H1 (cell line): ENCODE results near the gene HDHD2. TPM values are rescaled to one million over a fixed set of nuclear protein-coding genes. Genes with fewer than 3 reads are reported as not detected.
A peak's percentile ranks its signal among the peaks of the same experiment; 100 is the strongest.

Source experiments
- CTCF ChIA-PET: fragments of 300-600 bp; sonication (Branson Sonifier 250); formaldehyde crosslinking; loops from one replicate; lab custom pipeline; 2021; ENCODE audit not compliant: partially characterized antibody; lab: Charles Lee
- POLR2A ChIA-PET: fragments of 300-600 bp; sonication (Branson Sonifier 250); formaldehyde crosslinking; loops from one replicate; lab custom pipeline; 2021; ENCODE audit warnings: inconsistent platforms; ENCODE audit not compliant: partially characterized antibody; lab: Charles Lee
- DNase-seq, 2 experiments: peaks; one replicate each; pipeline versions ENCODE4 v3.0.0 to v3.0.0-alpha.2; 2010 to 2022; ENCODE audit warnings: low spot score in 2 of 2, low read depth in 1 of 2, mixed read lengths in 1 of 2
- FAIRE-seq: peaks from 2 replicates; lab custom pipeline; 2011; peaks lifted over from hg19 to GRCh38; lab: Jason Lieb, UNC
- H2AFZ ChIP-seq: 2 replicates; pipeline ENCODE4 v1.8.1; 2012; ENCODE audit warnings: low read length, inconsistent platforms
- H2AK5ac ChIP-seq: 2 replicates; pipeline ENCODE4 v1.6.1; 2013; ENCODE audit warnings: low read depth, low read length
- H2BK120ac ChIP-seq: replicated peaks from 2 replicates; pipeline ENCODE3; 2013; ENCODE audit warnings: low read depth, low read length, inconsistent platforms
- H2BK12ac ChIP-seq: 2 replicates; pipeline ENCODE4 v1.6.1; 2013; ENCODE audit warnings: low read depth, low read length
- H2BK15ac ChIP-seq: 2 replicates; pipeline ENCODE4 v1.6.1; 2013; ENCODE audit warnings: low read length
- H2BK20ac ChIP-seq: 2 replicates; pipeline ENCODE4 v1.6.1; 2013; ENCODE audit warnings: low read length
- H2BK5ac ChIP-seq: 2 replicates; pipeline ENCODE4 v1.6.1; 2013; ENCODE audit warnings: low read depth, low read length
- H3K14ac ChIP-seq: 2 replicates; pipeline ENCODE4 v1.6.1; 2013; ENCODE audit warnings: inconsistent platforms; ENCODE audit not compliant: insufficient read length
- H3K18ac ChIP-seq: 2 replicates; pipeline ENCODE4 v1.6.1; 2013; ENCODE audit warnings: low read length; ENCODE audit errors: extremely low read depth
- H3K23ac ChIP-seq: 2 replicates; pipeline ENCODE4 v1.6.1; 2013; ENCODE audit warnings: inconsistent platforms; ENCODE audit not compliant: insufficient read length
- H3K23me2 ChIP-seq: 2 replicates; pipeline ENCODE4 v1.6.1; 2013; ENCODE audit warnings: low read depth, low read length
- H3K27ac ChIP-seq: 2 replicates; pipeline ENCODE4 v1.6.1; 2011; ENCODE audit warnings: low read depth, low read length, inconsistent platforms
- H3K27me3 ChIP-seq, 4 experiments: replicated peaks in 1 of 4; 1 replicate in 1 of 4; 2 replicates in 3 of 4; pipeline versions ENCODE4 v1.6.1 to v1.8.1; 2011 to 2013; ENCODE audit warnings: low read length in 3 of 4, mild to moderate bottlenecking in 3 of 4, inconsistent platforms in 2 of 4, mixed read lengths in 2 of 4, moderate library complexity in 1 of 4; ENCODE audit not compliant: control insufficient read depth in 3 of 4, insufficient read depth in 3 of 4; ENCODE audit errors: extremely low read depth in 1 of 4
- H3K36me3 ChIP-seq, 4 experiments: 2 replicates each; pipeline versions ENCODE4 v1.6.1 to v1.8.1; 2011 to 2013; ENCODE audit warnings: mild to moderate bottlenecking in 4 of 4, low read length in 3 of 4, moderate library complexity in 2 of 4, control low read depth in 1 of 4, inconsistent platforms in 1 of 4; ENCODE audit not compliant: insufficient read depth in 4 of 4, control insufficient read depth in 2 of 4
- H3K4ac ChIP-seq: replicated peaks from 2 replicates; pipeline ENCODE3; 2013; ENCODE audit warnings: low read length, low read depth, mixed read lengths, inconsistent platforms; ENCODE audit not compliant: insufficient read length
- H3K4me1 ChIP-seq, 4 experiments: replicated peaks in 1 of 4; 1 replicate in 1 of 4; 2 replicates in 3 of 4; pipeline versions ENCODE4 v1.6.1 to v1.8.1; 2011 to 2013; ENCODE audit warnings: low read length in 3 of 4, inconsistent platforms in 2 of 4, mixed read lengths in 1 of 4; ENCODE audit not compliant: insufficient read depth in 4 of 4, control insufficient read depth in 3 of 4
- H3K4me2 ChIP-seq, 2 experiments: 2 replicates each; pipeline versions ENCODE4 v1.6.1 to v1.8.1; 2011 to 2013; ENCODE audit warnings: low read depth in 2 of 2, low read length in 2 of 2, control low read depth in 1 of 2, inconsistent platforms in 1 of 2, mild to moderate bottlenecking in 1 of 2; ENCODE audit not compliant: insufficient read depth in 1 of 2
- H3K4me3 ChIP-seq, 4 experiments: fragments of 200-600, 300-600 bp in 1 of 4; sonication (generic), shearing (Covaris generic), sonication (Bioruptor Twin) in 1 of 4; 2 replicates each; pipeline versions ENCODE4 v1.5.1 to v1.8.1; 2011 to 2016; ENCODE audit warnings: low read length in 4 of 4, low read depth in 3 of 4, control low read depth in 2 of 4, inconsistent platforms in 2 of 4, mild to moderate bottlenecking in 2 of 4, mixed read lengths in 1 of 4, moderate library complexity in 1 of 4; ENCODE audit not compliant: insufficient read depth in 2 of 4; ENCODE audit errors: extremely low read depth in 1 of 4
- H3K56ac ChIP-seq: replicated peaks from 2 replicates; pipeline ENCODE3; 2013; ENCODE audit warnings: low read depth, mild to moderate bottlenecking, mixed read lengths, low read length, inconsistent platforms; ENCODE audit not compliant: insufficient read length
- H3K79me1 ChIP-seq: 2 replicates; pipeline ENCODE4 v1.6.1; 2013; ENCODE audit warnings: low read depth, low read length, control low read depth
- H3K79me2 ChIP-seq, 2 experiments: 2 replicates each; pipeline versions ENCODE4 v1.6.1 to v1.8.1; 2012 to 2013; ENCODE audit warnings: low read length in 2 of 2, mild to moderate bottlenecking in 2 of 2, inconsistent platforms in 1 of 2; ENCODE audit not compliant: insufficient read depth in 2 of 2, control insufficient read depth in 1 of 2
- H3K9ac ChIP-seq, 4 experiments: replicated peaks in 1 of 4; 1 replicate in 1 of 4; 2 replicates in 3 of 4; pipeline versions ENCODE4 v1.6.1 to v1.8.1; 2011 to 2013; ENCODE audit warnings: low read depth in 3 of 4, low read length in 3 of 4, control low read depth in 2 of 4, mild to moderate bottlenecking in 2 of 4, moderate library complexity in 2 of 4, inconsistent platforms in 1 of 4; ENCODE audit errors: extremely low read depth in 1 of 4
- H3K9me3 ChIP-seq, 2 experiments: 2 replicates each; pipeline versions ENCODE4 v1.6.1 to v1.8.1; 2012 to 2013; ENCODE audit warnings: mild to moderate bottlenecking in 2 of 2, moderate library complexity in 2 of 2, control low read depth in 1 of 2, inconsistent platforms in 1 of 2, low read depth in 1 of 2, low read length in 1 of 2, mixed read lengths in 1 of 2; ENCODE audit not compliant: insufficient read depth in 2 of 2
- H4K20me1 ChIP-seq, 2 experiments: replicated peaks in 1 of 2; 2 replicates each; pipeline versions ENCODE3 to v1.8.1; 2011 to 2013; ENCODE audit warnings: inconsistent platforms in 2 of 2, low read length in 2 of 2, mild to moderate bottlenecking in 1 of 2; ENCODE audit not compliant: insufficient read depth in 2 of 2, control insufficient read depth in 1 of 2
- H4K5ac ChIP-seq: 2 replicates; pipeline ENCODE4 v1.6.1; 2013; ENCODE audit warnings: low read length, low read depth, mixed read lengths, inconsistent platforms; ENCODE audit not compliant: insufficient read length
- H4K8ac ChIP-seq: 2 replicates; pipeline ENCODE4 v1.8.0; 2013; ENCODE audit warnings: mild to moderate bottlenecking, moderate library complexity, low read length, inconsistent platforms; ENCODE audit not compliant: insufficient read depth; ENCODE audit errors: extremely low read depth
- H4K91ac ChIP-seq: replicated peaks from 2 replicates; pipeline ENCODE3; 2013; ENCODE audit warnings: low read length, mixed read lengths, inconsistent platforms; ENCODE audit not compliant: insufficient read length
- BACH1 ChIP-seq: IDR thresholded peaks from 2 replicates; pipeline ENCODE4 v1.6.1; 2012; ENCODE audit warnings: low read length, improper control_type of control experiment
- CBX5 ChIP-seq: fragments of 300-800, 300-1000 bp; sonication (generic); IDR thresholded peaks from 2 replicates; pipeline ENCODE4 v1.7.1; 2016; ENCODE audit warnings: antibody characterized with exemption, low read length, low read depth
- CHD1 ChIP-seq: IDR thresholded peaks from 2 replicates; pipeline ENCODE4 v1.6.1; 2012; ENCODE audit warnings: low read depth, low read length, improper control_type of control experiment
- HDAC2 ChIP-seq, 2 experiments: fragments of 300-600 bp in 1 of 2; sonication (generic) in 1 of 2; IDR thresholded peaks; 2 replicates each; pipeline ENCODE4 v1.6.1; 2011 to 2012; ENCODE audit warnings: low read depth in 2 of 2, low read length in 2 of 2, mild to moderate bottlenecking in 2 of 2, moderate library complexity in 2 of 2, borderline replicate concordance in 1 of 2, inconsistent platforms in 1 of 2
- KDM1A ChIP-seq: fragments of 200-600, 300-600 bp; sonication (generic); IDR thresholded peaks from 2 replicates; pipeline ENCODE4 v1.7.1; 2016; ENCODE audit warnings: mild to moderate bottlenecking, low read length, borderline replicate concordance
- KDM5A ChIP-seq: fragments of 200-600 bp; IDR thresholded peaks from 2 replicates; pipeline ENCODE4 v1.7.1; 2012; ENCODE audit warnings: mild to moderate bottlenecking, low read length, inconsistent platforms, mixed read lengths
- POLR2AphosphoS5 ChIP-seq: IDR thresholded peaks from 2 replicates; pipeline ENCODE4 v1.6.1; 2011; ENCODE audit warnings: low read depth, low read length
- RAD21 ChIP-seq, 2 experiments: IDR thresholded peaks in 1 of 2; conservative IDR thresholded peaks in 1 of 2; 2 replicates each; pipeline ENCODE4 v1.6.1; 2011; ENCODE audit warnings: low read depth in 2 of 2, low read length in 2 of 2, improper control_type of control experiment in 1 of 2, inconsistent platforms in 1 of 2, mild to moderate bottlenecking in 1 of 2, moderate library complexity in 1 of 2
- SRF ChIP-seq: IDR thresholded peaks from 2 replicates; pipeline ENCODE4 v1.6.1; 2011; ENCODE audit warnings: mild to moderate bottlenecking, low read depth, low read length, moderate library complexity
- SUZ12 ChIP-seq: fragments of 200-600 bp; sonication (generic); IDR thresholded peaks from 2 replicates; pipeline ENCODE4 v1.6.1; 2012; ENCODE audit warnings: mild to moderate bottlenecking, inconsistent platforms, low read length, moderate library complexity, mixed read lengths
- TAF1 ChIP-seq: IDR thresholded peaks from 2 replicates; pipeline ENCODE4 v1.6.1; 2011; ENCODE audit warnings: mild to moderate bottlenecking, low read depth, low read length
- WGBS, 2 experiments: shearing (Covaris generic) in 1 of 2; methylation state at CpG; one replicate each; pipeline versions ENCODE4 v1.1.6 to v1.1.7; 2013 to 2015; ENCODE audit warnings: low lambda C conversion rate in 2 of 2, mixed read lengths in 2 of 2, inconsistent platforms in 1 of 2, low coverage in 1 of 2, missing lambda C conversion rate in 1 of 2; ENCODE audit not compliant: insufficient replicate concordance in 2 of 2, insufficient coverage in 1 of 2, insufficient read length in 1 of 2; ENCODE audit errors: extremely low coverage in 1 of 2, missing lambda C conversion rate in 1 of 2; 5-methylcytosine and 5-hydroxymethylcytosine counted together
- polyA plus RNA-seq, 7 experiments: library from polyadenylated mRNA; depleted of rRNA in 3 of 7; stranded (reverse) in 5 of 7; unstranded in 2 of 7; fragments of >200 nt in 5 of 7; fragments of 200-250 nt in 2 of 7; gene quantifications; 1 replicate in 5 of 7; 2 replicates in 1 of 7; 4 replicates in 1 of 7; pipeline versions ENCODE4 v1.2.1 to v1.2.3, GENCODE V29; 2011 to 2013; ENCODE audit warnings: missing spikeins in 2 of 7, mixed read lengths in 2 of 7
- total RNA-seq: library from RNA; stranded (reverse); fragmentation: NEBNext Ultra II Directional; extraction: Animal tissue kit (Norgen Biotek cat#: 25700); gene quantifications from 2 replicates; pipeline ENCODE4 v1.2.1, GENCODE V29; 2021
- TF ChIP-seq, protein P1 (sequence below): IDR thresholded peaks from 2 replicates; pipeline ENCODE4 v1.6.1; 2012; ENCODE audit warnings: inconsistent platforms

Gene HDHD2
- total and polyA plus RNA-seq, 2 of the 8 experiments (the other 6 are each of a cell fraction or from before 2014, with no cell fraction given) = 16.7 to 42.7 TPM

- no peak overlapping the region for H3K9ac ChIP-seq
- no peaks in the 10 kb centered on the region for H3K23me2 ChIP-seq
- peak overlapping the region; percentile 84; the same call in 1 of the 2 replicates for H2BK12ac ChIP-seq
- H2AK5ac ChIP-seq = no peak overlapping the region
- no peak overlapping the region; the same call in 1 of the 2 replicates for H2AFZ ChIP-seq
- H2BK120ac ChIP-seq = no peak overlapping the region
- POLR2A ChIA-PET = interaction anchor here (1.1 kb wide), 1 partner anchor 163 kb away, joined by 3 read pairs; no protein-coding TSS in a partner anchor
- no peaks in the 10 kb centered on the region for H3K9me3 ChIP-seq
- no peaks in the 10 kb centered on the region for H4K20me1 ChIP-seq
- H3K4me3 ChIP-seq = no peak overlapping the region
- no peaks in the 10 kb centered on the region for H3K79me2 ChIP-seq
- CTCF ChIA-PET = interaction anchor here (0.6 to 2.7 kb wide), 12 partner anchors 11 to 417 kb away, joined by 3 to 6 read pairs (median 3); no protein-coding TSS in a partner anchor
- no peak overlapping the region for H3K56ac ChIP-seq
- DNase-seq (no peak), FAIRE-seq (peak; percentile 45)
- H3K4me2 ChIP-seq = no peak overlapping the region
- no peak overlapping the region for H3K18ac ChIP-seq
- no peak overlapping the region for H2BK5ac ChIP-seq
- no peak overlapping the region for H4K5ac ChIP-seq
- WGBS, 2 experiments = 73% methylated on average over 13 of the region's 13 CpGs; no CpG with 5 or more reads in 1 of the 2 experiments
- H3K14ac ChIP-seq = no peak overlapping the region
- no peak overlapping the region for H4K8ac ChIP-seq
- H3K23ac ChIP-seq = no peak overlapping the region
- H2BK20ac ChIP-seq = 0 out of 2 replicates have a peak overlapping the region, but pooled peaks have one; percentile 10
- no peak overlapping the region for H3K27ac ChIP-seq
- 0 out of 8 replicates have a peak, but pooled peaks cover 0 to 2% (median 0%) of the 10 kb centered on the region in 4 experiments for H3K36me3 ChIP-seq
- H3K79me1 ChIP-seq = no peaks in the 10 kb centered on the region
- H2BK15ac ChIP-seq = no peak overlapping the region
- peaks cover 0 to 4% (median 3%) of the 10 kb centered on the region in 4 experiments; a peak in 6 of 7 replicates for H3K4me1 ChIP-seq
- no peaks in the 10 kb centered on the region for H3K27me3 ChIP-seq
- no peak overlapping the region for H3K4ac ChIP-seq
- no peak overlapping the region for H4K91ac ChIP-seq
- TF ChIP-seq TAF1 (no peak), SRF (no peak), HDAC2 (IDR thresholded peaks at IDR 0.05; ENCODE audit: borderline replicate concordance in 1 of 2, low read depth in 2 of 2, low read length in 2 of 2) (no peak), KDM1A (no peak), BACH1 (no peak), CBX5 (no peak), RAD21 (IDR thresholded peaks at IDR 0.05 in 1 of 2, conservative IDR thresholded peaks at IDR 0.05 in 1 of 2; ENCODE audit: low read depth in 2 of 2, low read length in 2 of 2) (no peak), POLR2AphosphoS5 (no peak), SUZ12 (no peak), CHD1 (no peak), KDM5A (no peak)
- TF ChIP-seq, protein P1, sequence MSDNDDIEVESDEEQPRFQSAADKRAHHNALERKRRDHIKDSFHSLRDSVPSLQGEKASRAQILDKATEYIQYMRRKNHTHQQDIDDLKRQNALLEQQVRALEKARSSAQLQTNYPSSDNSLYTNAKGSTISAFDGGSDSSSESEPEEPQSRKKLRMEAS = no peak
Observed at GRCh38 chr18:47075098-47075883, 75.0 kb downstream of the HDHD2 start.
